Stimulated activated CD8-positive, alpha-beta memory T cell treated with anti-CD3 and anti-CD28 coated beads, Interleukin-7, amount 100 ng/mL, for 1 hour (primary cell): ENCODE results near the gene MYO7B.

ENCODE experiments used
- DNase-seq, 2 donors: peaks; one replicate each; pipeline ENCODE4 v3.0.0-alpha.2; 2020; ENCODE audit warnings: low read depth in 2 of 2

MYO7B gene

GRCh38 chr2:127535422-127535901 is at the start of gene MYO7B:
TSS of gene MYO7B (plus strand) at chr2:127535683. CDS start at chr2:127559723, 24,040 bp downstream.
- DNase-seq: no peak

GRCh38 chr2:127485694-127486071 is 49.8 kb upstream of the MYO7B start:
- DNase-seq: no peak

DNA sequence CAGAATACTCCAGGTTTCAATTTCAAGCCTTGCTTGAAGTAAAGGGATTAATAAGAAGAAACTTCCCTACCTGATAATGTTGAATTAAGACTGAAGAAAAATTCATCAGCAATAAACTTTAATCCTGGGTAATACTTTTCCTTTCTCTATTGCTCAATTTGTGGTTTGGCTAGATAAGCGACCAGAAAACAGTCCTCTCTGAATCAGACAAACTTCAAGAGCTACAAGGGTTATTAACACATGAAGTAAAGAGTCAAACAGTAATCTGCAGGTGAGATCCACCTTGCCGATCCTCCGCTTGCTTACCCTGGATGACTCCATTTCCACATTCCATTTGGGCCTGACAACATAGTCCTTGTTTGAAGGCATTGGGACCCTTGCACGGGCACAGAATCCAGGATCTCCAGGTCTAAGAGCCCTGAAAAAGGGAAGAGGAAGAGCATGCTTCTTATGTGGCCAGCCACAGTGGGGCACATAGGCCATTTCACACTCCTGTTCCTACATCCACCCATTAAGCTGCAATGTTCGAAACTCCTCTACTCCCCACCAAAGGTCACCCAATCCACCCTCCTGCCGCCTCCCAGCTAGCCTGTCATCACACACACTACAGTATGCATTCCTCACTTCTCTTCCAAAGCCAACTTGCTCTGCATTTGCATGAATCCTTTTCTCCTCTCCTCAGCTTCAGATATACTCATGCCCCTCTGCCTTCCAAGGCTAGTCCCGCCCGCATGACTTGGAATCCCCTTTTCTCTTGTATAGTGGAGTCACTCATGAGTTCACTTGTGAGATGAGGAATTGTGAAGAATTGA is 49.0 kb upstream of the MYO7B start:
- DNase-seq: no peak

- no peak for DNase-seq
Observed at GRCh38 chr2:127490283-127490682, 45.2 kb upstream of the MYO7B start.

GRCh38 chr2:127498386-127498785 is 37.1 kb upstream of the MYO7B start:
- DNase-seq: no peak

GRCh38 chr2:127503491-127503890 is 32.0 kb upstream of the MYO7B start:
- DNase-seq: no peak

GRCh38 chr2:127504552-127505430 is 30.7 kb upstream of the MYO7B start:
- no peak for DNase-seq

GRCh38 chr2:127506510-127506909 is 29.0 kb upstream of the MYO7B start:
- no peak for DNase-seq

DNA sequence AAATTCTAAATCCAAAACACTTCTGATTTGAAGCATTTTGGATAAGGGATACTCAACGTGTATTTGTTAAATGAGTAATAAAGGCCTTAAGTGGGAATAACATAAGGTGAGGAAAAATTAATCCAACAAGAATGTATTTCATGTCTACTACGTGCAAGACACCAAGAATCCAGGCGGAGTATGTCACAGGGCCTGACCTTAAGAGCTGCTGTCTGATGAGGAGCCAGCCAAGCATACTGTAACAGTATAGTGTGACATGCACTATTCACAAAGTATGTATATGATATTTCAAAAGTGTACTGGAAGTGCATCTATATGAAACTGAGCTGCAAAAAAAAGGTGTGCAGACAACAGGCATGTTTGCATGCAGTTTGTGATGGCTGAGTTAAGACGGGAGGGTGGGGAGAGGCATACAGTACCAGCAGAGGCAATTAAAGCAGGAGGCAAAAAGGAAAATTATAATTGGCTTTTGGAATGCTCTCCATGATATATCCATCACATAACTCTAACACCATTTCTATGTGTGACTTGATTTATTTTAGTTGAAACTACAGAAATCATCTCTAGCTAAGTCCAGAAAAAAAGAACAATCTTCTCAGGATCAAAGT is 27.4 kb upstream of the MYO7B start:
- DNase-seq: no peak

DNA sequence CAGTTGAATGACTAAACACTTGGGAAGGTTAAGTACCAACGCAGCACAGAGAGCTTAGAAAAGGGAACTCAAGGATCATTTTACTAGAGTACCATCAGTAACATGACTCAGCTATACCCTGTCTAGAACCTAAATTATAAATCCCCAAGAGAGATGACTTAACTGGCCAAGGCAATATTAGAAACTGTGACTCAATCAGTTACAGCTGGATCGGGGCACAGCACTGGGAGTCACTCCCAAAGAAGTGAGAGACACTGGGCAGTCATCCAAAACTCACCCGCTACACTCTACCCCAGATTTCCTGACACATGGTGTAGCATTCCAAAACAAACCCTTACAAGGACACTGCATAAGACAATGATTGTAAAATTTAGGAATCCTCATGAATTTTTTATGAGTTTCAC is 26.9 kb upstream of the MYO7B start:
- DNase-seq: no peak

DNA sequence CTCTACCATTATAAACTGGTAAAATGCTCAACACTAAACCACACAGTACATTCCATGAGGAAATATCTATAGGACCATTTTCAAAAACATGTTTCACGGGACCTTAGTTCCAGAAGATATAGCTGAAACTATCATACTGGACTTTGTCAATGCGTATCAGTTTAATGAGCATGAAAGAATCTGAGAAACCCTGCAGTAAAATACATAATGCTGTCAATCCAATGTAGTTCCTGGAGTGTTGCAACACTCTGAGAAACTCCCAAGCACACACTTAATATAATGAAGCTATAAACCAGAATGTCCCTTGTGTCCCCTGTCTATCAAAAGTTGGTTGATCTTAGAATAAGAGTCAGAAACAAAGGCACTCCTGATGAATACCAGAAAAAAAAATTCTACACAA is 25.4 kb upstream of the MYO7B start:
- DNase-seq: no peak

GRCh38 chr2:127511090-127511695 is 24.3 kb upstream of the MYO7B start:
- no peak for DNase-seq

GRCh38 chr2:127511917-127512316 is 23.6 kb upstream of the MYO7B start:
- DNase-seq: no peak

DNA sequence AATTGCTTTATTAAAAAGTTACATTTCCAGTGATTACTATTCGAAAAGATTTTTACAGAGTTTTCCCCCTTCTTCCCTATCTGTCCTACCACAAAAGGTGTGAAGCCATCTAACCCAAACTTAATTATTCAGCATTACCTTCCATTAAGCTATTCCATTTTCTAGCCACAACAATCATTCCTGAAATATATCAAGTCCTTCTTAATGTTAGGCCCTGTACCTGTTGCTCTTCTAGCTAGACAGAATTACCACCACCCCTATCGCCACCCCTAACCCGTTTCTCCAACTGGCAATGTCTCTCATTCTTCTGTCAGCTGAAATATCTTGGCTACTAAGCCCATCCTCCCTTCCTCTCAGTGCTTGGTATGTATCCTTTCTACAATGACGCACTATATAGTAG is 23.1 kb upstream of the MYO7B start:
- DNase-seq: no peak

DNA sequence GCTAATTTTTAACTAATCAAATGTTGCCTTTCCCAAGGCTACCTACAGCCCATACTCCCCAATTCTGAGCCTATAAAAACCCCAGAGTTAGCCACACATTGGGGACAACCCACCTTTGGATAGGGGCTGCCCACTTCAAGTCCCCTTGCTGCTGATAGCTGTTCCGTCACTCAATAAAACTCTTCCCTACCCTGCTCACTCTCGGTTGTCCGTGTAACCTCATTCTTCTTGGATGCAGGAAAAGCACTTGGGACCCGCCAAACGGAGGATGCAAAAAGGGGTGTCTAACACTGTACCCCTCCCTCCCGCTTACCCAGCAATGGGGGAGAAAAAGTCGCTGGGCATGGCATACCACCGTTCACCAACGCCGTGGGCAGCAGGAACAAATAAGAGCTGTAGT is 21.4 kb upstream of the MYO7B start:
- DNase-seq: no peak

GRCh38 chr2:127514485-127514884 is 21.0 kb upstream of the MYO7B start:
- no peak for DNase-seq

GRCh38 chr2:127515383-127515915 is 20.0 kb upstream of the MYO7B start:
- no peak for DNase-seq

DNA sequence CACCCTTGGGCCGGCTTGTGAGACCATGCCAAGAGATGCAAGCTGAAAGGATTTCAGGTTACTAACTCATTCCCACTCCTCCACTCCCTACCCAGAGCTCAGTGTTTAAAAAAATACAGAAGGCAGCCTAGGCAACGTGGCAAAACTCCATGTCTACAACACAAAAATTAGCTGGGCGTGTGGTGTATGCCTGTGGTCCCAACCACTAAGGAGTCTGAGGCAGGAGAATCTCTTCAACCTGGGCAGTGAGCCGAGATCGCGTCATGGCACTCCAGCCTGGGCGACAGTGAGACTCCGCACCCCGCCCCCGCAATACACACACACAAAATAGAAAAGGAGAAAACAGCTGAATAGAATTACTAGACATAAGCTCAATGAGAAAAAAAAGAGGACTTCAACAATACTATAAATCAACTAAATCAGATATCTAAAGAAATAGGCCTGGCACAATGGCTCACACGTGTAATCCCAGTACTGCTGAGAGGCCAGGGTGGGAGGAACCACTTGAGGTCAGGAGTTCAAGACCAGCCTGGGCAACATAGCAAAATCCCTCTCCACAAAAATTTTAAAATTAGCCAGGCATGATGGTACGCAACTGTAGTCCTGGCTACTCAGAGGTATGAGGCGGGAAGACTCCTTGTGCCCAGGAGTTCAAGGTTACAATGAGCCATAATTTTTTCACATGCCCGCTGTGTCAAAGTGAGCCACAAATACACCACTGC is 19.3 kb upstream of the MYO7B start:
- DNase-seq: no peak

- DNase-seq: no peak
Observed at GRCh38 chr2:127517465-127517864, 18.0 kb upstream of the MYO7B start.

- DNase-seq: no peak
Observed at GRCh38 chr2:127520424-127520823, 15.1 kb upstream of the MYO7B start.
